Stimulated activated memory B cell treated with anti-CD40 and anti-IgM and Interleukin-4, amounts not matched to agents 10 μg/mL and 1 μg/mL and 100 μg/mL, for 72 hours (primary cell): Measurements from ENCODE around the gene CDKN3.
"Not testable (repeated sequence)": the region's sequence is repeated elsewhere in the genome, so short reads cannot be mapped to it uniquely, and the experiment has no call there.

ENCODE experiments used
- ATAC-seq: fragments of 150-1000 bp; cut with Tn5 transposase; 2 replicates; pipeline ENCODE4 v1.10.0; 2021
- H3K27ac Mint-ChIP-seq: one replicate; pipeline ENCODE4 v1.8.0; 2022; ENCODE audit warnings: mild to moderate bottlenecking, mixed read lengths
- H3K27me3 Mint-ChIP-seq: one replicate; pipeline ENCODE4 v1.8.0; 2022; ENCODE audit warnings: mixed read lengths
- H3K36me3 Mint-ChIP-seq: one replicate; pipeline ENCODE4 v1.8.0; 2022; ENCODE audit warnings: mixed read lengths
- H3K4me1 Mint-ChIP-seq: one replicate; pipeline ENCODE4 v1.8.0; 2022; ENCODE audit warnings: mixed read lengths
- H3K4me3 Mint-ChIP-seq: one replicate; pipeline ENCODE4 v1.8.0; 2022; ENCODE audit warnings: mild to moderate bottlenecking, moderate library complexity, mixed read lengths
- H3K9me3 Mint-ChIP-seq: one replicate; pipeline ENCODE4 v1.8.0; 2022; ENCODE audit warnings: mixed read lengths

CDKN3 gene

DNA sequence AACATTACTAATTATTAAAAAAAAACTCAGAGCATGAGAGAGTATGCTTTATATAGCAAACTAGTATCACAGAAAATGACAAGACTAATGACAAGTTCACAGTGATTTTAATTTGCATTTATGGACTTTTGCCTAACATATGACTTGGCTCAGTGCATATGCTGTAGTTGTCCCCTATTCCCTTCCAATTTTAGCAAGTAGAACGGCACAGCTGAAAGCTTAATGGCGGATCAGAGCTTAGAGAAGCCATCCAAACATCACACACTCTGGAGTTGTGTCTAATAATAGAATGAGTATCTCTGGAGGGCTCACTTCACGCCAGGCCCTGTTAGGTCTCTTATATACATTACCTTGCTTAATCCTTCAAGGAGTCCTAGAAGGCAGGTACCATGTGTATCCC lies 31.1 kb downstream of the CDKN3 start:
- H3K4me3 Mint-ChIP-seq, result no peak overlapping the region
- no peaks in the 10 kb centered on the region for H3K27me3 Mint-ChIP-seq
- H3K4me1 Mint-ChIP-seq, result no peaks in the 10 kb centered on the region
- no peak overlapping the region for H3K27ac Mint-ChIP-seq
- H3K9me3 Mint-ChIP-seq, result no peaks in the 10 kb centered on the region
- H3K36me3 Mint-ChIP-seq, result peaks cover 59% of the 10 kb centered on the region
- ATAC-seq, result no peak

GRCh38 chr14:54428527-54428926 lies 31.7 kb downstream of the CDKN3 start:
- H3K4me1 Mint-ChIP-seq, result peaks cover 6% of the 10 kb centered on the region
- no peak overlapping the region for H3K4me3 Mint-ChIP-seq
- ATAC-seq, result no peak
- no peaks in the 10 kb centered on the region for H3K27me3 Mint-ChIP-seq
- peaks cover 58% of the 10 kb centered on the region for H3K36me3 Mint-ChIP-seq
- H3K9me3 Mint-ChIP-seq, result no peaks in the 10 kb centered on the region
- H3K27ac Mint-ChIP-seq, result no peak overlapping the region

- Mint-ChIP-seq H3K27me3 (no peaks in the 10 kb centered on the region), H3K36me3 (peaks cover 37% of the 10 kb centered on the region), H3K4me3 (peak overlapping the region; percentile 48), H3K4me1 (peaks cover 72% of the 10 kb centered on the region), H3K9me3 (no peaks in the 10 kb centered on the region), H3K27ac (peak overlapping the region; percentile 66)
- ATAC-seq, result no peak
Observed at GRCh38 chr14:54435500-54435981, 38.7 kb downstream of the CDKN3 start.

DNA sequence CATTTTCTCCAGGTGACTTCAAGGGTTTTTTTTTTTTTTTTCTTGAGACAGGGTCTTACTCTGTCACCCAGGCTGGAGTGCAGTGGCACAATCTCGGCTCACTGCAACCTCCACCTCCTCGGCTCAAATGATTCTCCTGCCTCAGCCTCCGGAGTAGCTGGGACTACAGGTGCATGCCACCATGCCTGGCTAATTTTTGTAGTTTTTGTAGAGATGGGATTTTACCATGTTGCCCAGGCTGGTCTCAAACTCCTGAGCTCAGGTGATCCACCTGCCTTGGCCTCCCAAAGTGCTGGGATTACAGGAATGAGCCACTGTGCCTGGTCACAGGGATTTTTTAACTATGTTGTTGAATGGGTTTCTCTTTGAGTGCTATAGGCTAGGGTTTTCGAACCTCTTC lies 41.1 kb downstream of the CDKN3 start:
- Mint-ChIP-seq H3K36me3 (peaks cover 28% of the 10 kb centered on the region), H3K4me1 (peaks cover 82% of the 10 kb centered on the region)
- not testable (repeated sequence) for ATAC-seq, H3K27ac Mint-ChIP-seq, H3K27me3 Mint-ChIP-seq, H3K4me3 Mint-ChIP-seq, H3K9me3 Mint-ChIP-seq

- Mint-ChIP-seq H3K4me3 (no peak overlapping the region), H3K27ac (no peak overlapping the region), H3K9me3 (no peaks in the 10 kb centered on the region), H3K36me3 (peaks cover 26% of the 10 kb centered on the region), H3K27me3 (no peaks in the 10 kb centered on the region), H3K4me1 (peaks cover 74% of the 10 kb centered on the region)
- ATAC-seq, result no peak
Observed at GRCh38 chr14:54438703-54439102, 41.9 kb downstream of the CDKN3 start.

- no peak for ATAC-seq
- Mint-ChIP-seq H3K4me3 (peak overlapping the region; percentile 85), H3K4me1 (peaks cover 62% of the 10 kb centered on the region), H3K9me3 (no peaks in the 10 kb centered on the region), H3K27ac (peak overlapping the region; percentile 84), H3K27me3 (no peaks in the 10 kb centered on the region), H3K36me3 (peaks cover 15% of the 10 kb centered on the region)
Observed at GRCh38 chr14:54440037-54440436, 43.2 kb downstream of the CDKN3 start.

DNA sequence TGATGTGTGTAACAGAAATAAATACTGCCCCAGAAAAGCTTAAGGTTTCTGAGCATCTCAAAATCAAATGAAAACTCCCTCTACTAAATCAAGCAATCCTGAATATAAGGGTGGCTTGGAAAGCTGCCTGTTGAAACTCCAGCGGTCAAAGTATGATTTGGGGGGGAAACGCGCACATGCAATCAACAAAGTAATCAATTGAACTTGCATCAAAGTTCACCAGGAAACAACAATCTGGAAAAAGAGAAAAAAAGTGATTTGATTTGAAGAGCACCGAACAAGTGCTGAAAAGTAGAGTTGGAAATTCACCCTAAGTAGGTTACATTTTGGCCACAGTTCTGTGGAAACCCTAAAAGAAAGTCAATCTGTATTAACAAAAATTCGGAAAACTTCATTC lies 43.7 kb downstream of the CDKN3 start:
- ATAC-seq, result no peak
- Mint-ChIP-seq H3K4me3 (peak overlapping the region; percentile 85), H3K9me3 (no peaks in the 10 kb centered on the region), H3K27ac (peak overlapping the region; percentile 84), H3K36me3 (peaks cover 10% of the 10 kb centered on the region), H3K27me3 (no peaks in the 10 kb centered on the region), H3K4me1 (peaks cover 58% of the 10 kb centered on the region)

GRCh38 chr14:54440873-54441868 lies 44.4 kb downstream of the CDKN3 start, which contains the start of gene CNIH1:
CNIH1 (minus strand) TSS chr14:54441374; CDS start chr14:54441327, 47 bp downstream.
- ATAC-seq, result peak; percentile 98
- Mint-ChIP-seq H3K4me1 (peaks cover 51% of the 10 kb centered on the region), H3K36me3 (peaks cover 3% of the 10 kb centered on the region), H3K4me3 (peak within 1 kb of the TSS; percentile 85), H3K27me3 (no peaks in the 10 kb centered on the region), H3K9me3 (no peaks in the 10 kb centered on the region), H3K27ac (peak within 1 kb of the TSS; percentile 84)

DNA sequence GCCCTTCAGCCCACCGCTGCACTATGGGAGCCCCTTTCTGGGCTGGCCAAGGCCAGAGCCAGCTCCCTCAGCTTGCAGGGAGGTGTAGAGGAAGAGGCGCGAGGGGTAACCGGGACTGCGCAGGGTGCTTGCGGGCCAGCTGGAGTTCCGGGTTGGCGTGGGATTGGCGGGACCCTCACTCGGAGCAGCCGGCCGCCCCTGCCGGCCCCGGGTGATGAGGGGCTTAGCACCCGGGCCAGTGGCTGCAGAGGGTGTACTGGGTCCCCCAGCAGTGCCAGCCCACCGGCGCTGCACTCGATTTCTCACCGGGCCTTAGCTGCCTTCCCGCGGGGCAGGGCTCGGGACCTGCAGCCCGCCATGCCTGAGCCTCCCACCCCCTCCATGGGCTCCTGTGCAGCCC lies 46.2 kb downstream of the CDKN3 start:
- H3K36me3 Mint-ChIP-seq, H3K27me3 Mint-ChIP-seq, ATAC-seq, H3K9me3 Mint-ChIP-seq, H3K4me3 Mint-ChIP-seq, H3K27ac Mint-ChIP-seq: not testable (repeated sequence)
- H3K4me1 Mint-ChIP-seq, result peaks cover 34% of the 10 kb centered on the region

DNA sequence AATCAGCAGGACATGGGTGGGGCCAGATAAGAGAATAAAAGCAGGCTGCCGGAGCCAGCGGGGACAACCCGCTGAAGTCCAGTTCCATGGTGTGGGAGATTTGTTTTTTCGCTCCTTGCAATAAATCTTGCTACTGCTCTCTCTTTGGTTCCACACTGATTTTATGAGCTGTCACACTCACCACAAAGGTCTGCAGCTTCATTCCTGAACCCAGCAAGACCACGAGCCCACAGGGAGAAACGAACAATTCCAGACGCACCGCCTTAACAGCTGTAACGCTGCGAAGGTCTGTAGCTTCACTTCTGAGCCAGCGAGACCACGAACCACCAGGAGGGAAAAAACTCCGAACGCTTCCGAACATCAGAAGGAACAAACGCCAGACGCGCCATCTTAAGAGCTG lies 47.2 kb downstream of the CDKN3 start:
- ATAC-seq, result no peak
- Mint-ChIP-seq H3K4me1 (peaks cover 26% of the 10 kb centered on the region), H3K9me3 (no peaks in the 10 kb centered on the region), H3K27me3 (no peaks in the 10 kb centered on the region), H3K36me3 (peaks cover 3% of the 10 kb centered on the region), H3K4me3 (no peak overlapping the region), H3K27ac (no peak overlapping the region)

DNA sequence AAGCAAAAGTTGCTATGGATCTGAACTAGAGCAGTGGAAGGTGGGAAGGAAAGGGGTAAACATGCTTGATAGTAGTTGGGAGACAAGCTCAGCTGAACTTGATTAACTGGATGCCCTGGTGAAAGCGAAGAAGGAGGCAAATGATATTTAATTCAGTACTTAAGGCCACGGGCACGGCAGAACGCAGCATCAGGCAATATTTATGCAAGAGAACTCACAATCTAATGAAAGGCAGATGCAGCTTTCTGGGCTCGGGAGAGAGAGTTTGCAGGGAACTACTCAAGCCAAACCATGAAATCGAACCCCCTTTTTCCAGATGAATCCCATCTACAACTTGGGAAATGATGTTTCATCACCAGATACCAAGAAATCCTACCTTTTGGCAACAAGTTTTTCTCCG lies 47.9 kb downstream of the CDKN3 start:
- H3K4me3 Mint-ChIP-seq, result no peak overlapping the region
- ATAC-seq, result no peak
- peaks cover 19% of the 10 kb centered on the region for H3K4me1 Mint-ChIP-seq

DNA sequence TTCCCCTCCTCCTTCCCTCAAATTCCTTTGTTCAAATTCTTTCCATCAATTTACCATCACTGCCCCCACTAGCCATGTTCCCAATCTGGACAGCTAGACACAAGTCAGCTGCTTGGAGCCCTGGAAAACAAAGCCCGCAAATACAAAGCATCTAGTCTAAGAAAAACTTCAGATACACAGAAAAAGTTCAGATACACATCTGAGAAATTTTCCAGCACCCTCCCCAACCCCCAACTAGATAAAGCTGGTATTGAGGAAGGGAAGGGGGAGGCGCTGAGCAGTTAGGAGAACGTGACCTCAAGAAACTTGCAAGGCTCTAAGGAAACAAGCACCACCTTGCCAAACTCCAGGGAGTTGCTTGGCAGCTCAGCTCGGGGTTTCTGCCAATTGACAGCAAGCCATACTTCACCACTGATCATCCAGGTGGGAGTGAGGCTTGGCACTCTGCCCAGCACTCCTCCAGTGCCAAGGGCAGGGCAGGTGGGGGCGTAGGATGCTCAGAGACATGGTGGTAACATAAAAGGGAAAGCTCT lies 49.4 kb downstream of the CDKN3 start:
- Mint-ChIP-seq H3K9me3 (no peaks in the 10 kb centered on the region), H3K27ac (no peak overlapping the region), H3K36me3 (no peaks in the 10 kb centered on the region), H3K27me3 (no peaks in the 10 kb centered on the region), H3K4me1 (peaks cover 18% of the 10 kb centered on the region), H3K4me3 (no peak overlapping the region)
- ATAC-seq, result no peak

More for the DNA sequence above, 47.9 kb downstream of the CDKN3 start:
- H3K36me3 Mint-ChIP-seq, result peaks cover under 1% of the 10 kb centered on the region
- H3K27ac Mint-ChIP-seq, result no peak overlapping the region
- no peaks in the 10 kb centered on the region for H3K9me3 Mint-ChIP-seq
- H3K27me3 Mint-ChIP-seq, result no peaks in the 10 kb centered on the region

DNA sequence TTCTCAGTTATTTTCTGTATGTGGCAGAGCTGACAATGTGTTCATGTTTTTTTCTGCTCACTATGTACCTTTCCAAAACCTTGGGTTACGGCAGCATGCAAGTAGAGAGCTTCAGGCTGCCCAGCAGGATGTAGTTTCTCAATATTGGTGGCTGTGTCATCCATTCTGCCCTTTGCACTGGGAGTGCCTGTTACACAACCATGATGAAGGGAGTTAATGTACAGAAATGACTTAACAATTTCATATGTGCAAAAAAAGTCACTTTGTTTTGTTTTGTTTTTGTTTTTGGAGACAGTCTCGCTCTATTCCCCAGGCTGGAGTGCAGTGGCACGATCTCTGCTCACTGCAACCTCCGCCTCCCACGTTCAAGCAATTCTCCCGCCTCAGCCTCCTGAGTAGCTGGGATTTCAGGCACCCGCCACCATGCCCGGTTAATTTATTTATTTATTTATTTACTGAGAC lies 50.5 kb downstream of the CDKN3 start:
- no peak for ATAC-seq

DNA sequence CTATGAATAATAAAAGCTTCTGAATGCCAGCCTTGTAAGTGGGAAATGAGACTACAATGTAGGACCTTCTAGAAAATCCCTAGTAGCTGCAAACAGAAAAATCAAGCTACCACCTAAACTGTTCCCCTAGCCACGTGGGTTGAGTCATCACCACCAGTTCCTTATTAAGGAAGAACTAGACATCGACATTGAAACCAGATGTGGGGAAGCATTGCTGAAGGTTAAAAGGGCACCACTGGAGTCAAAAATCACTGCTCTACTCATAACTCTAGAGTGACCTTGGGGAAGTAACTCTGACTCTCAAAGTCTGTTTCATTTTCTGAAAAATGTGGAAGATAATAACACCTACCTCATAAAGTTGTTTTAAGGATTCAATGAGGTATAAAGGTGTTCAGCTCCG lies 53.7 kb downstream of the CDKN3 start:
- Mint-ChIP-seq H3K4me1 (peaks cover 11% of the 10 kb centered on the region), H3K9me3 (no peaks in the 10 kb centered on the region), H3K27ac (peak overlapping the region; percentile 65), H3K4me3 (no peak overlapping the region), H3K27me3 (no peaks in the 10 kb centered on the region), H3K36me3 (no peaks in the 10 kb centered on the region)
- ATAC-seq, result peak; percentile 94

More for the DNA sequence above, 50.5 kb downstream of the CDKN3 start:
- H3K36me3 Mint-ChIP-seq, result no peaks in the 10 kb centered on the region
- H3K27ac Mint-ChIP-seq, result no peak overlapping the region
- H3K4me1 Mint-ChIP-seq, result peaks cover 11% of the 10 kb centered on the region
- no peaks in the 10 kb centered on the region for H3K9me3 Mint-ChIP-seq
- no peaks in the 10 kb centered on the region for H3K27me3 Mint-ChIP-seq
- no peak overlapping the region for H3K4me3 Mint-ChIP-seq

GRCh38 chr14:54451121-54451601 lies 54.4 kb downstream of the CDKN3 start:
- ATAC-seq, result no peak
- Mint-ChIP-seq H3K4me3 (no peak overlapping the region), H3K36me3 (no peaks in the 10 kb centered on the region), H3K9me3 (no peaks in the 10 kb centered on the region), H3K27ac (peak overlapping the region; percentile 65), H3K27me3 (no peaks in the 10 kb centered on the region), H3K4me1 (peaks cover 11% of the 10 kb centered on the region)
